Measurements from ENCODE around the gene CASTOR1.

CASTOR1 gene

GRCh38 chr22:30296833-30297232 lies 7.5 kb upstream of the CASTOR1 start:
- H3K4me3 Mint-ChIP-seq: peak overlapping the region in 1 of 2 donors; percentile 43
- no peaks in the 10 kb centered on the region for H3K27me3 Mint-ChIP-seq
- peak overlapping the region; percentile 84 to 85 for H3K27ac Mint-ChIP-seq
- DNase-seq: no peak
- no peaks in the 10 kb centered on the region for H3K9me3 Mint-ChIP-seq
- no peak for ATAC-seq
- peaks cover 83% of the 10 kb centered on the region for H3K4me1 Mint-ChIP-seq

GRCh38 chr22:30296324-30296723 lies 7.0 kb upstream of the CASTOR1 start:
- H3K4me1 Mint-ChIP-seq: peaks cover 83% of the 10 kb centered on the region
- no peaks in the 10 kb centered on the region for H3K27me3 Mint-ChIP-seq
- no peak overlapping the region for H3K4me3 Mint-ChIP-seq
- no peak for ATAC-seq
- H3K27ac Mint-ChIP-seq: peak overlapping the region; percentile 84 to 85
- no peak for DNase-seq
- no peaks in the 10 kb centered on the region for H3K9me3 Mint-ChIP-seq

- H3K4me3 Mint-ChIP-seq: no peak overlapping the region
These were observed 6.3 kb upstream of the CASTOR1 start for GRCh38 chr22:30295576-30295975.

GRCh38 chr22:30294830-30295229 lies 5.5 kb upstream of the CASTOR1 start:
- no peak for DNase-seq
- no peak overlapping the region for H3K27ac Mint-ChIP-seq
- peaks cover 83% of the 10 kb centered on the region for H3K4me1 Mint-ChIP-seq
- no peak for ATAC-seq
- H3K27me3 Mint-ChIP-seq: no peaks in the 10 kb centered on the region
- H3K9me3 Mint-ChIP-seq: no peaks in the 10 kb centered on the region
- H3K4me3 Mint-ChIP-seq: no peak overlapping the region

More at GRCh38 chr22:30295576-30295975, 6.3 kb upstream of the CASTOR1 start:
- Mint-ChIP-seq H3K27ac (no peak overlapping the region), H3K27me3 (no peaks in the 10 kb centered on the region), H3K9me3 (no peaks in the 10 kb centered on the region), H3K4me1 (peaks cover 83% of the 10 kb centered on the region)
- DNase-seq (no peak), ATAC-seq (no peak)

GRCh38 chr22:30294066-30294465 lies 4.8 kb upstream of the CASTOR1 start:
- peaks cover 79% of the 10 kb centered on the region for H3K4me1 Mint-ChIP-seq
- peak overlapping the region in 1 of 2 donors; percentile 22 for H3K27ac Mint-ChIP-seq
- no peak overlapping the region for H3K4me3 Mint-ChIP-seq
- ATAC-seq (no peak), DNase-seq (no peak)
- H3K27me3 Mint-ChIP-seq: no peaks in the 10 kb centered on the region
- H3K9me3 Mint-ChIP-seq: no peaks in the 10 kb centered on the region

GRCh38 chr22:30293026-30293425 lies 3.7 kb upstream of the CASTOR1 start:
- no peak for ATAC-seq
- DNase-seq: no peak
- Mint-ChIP-seq H3K9me3 (no peaks in the 10 kb centered on the region), H3K27me3 (no peaks in the 10 kb centered on the region), H3K27ac (no peak overlapping the region), H3K4me1 (peaks cover 78% of the 10 kb centered on the region), H3K4me3 (no peak overlapping the region)

- Mint-ChIP-seq H3K9me3 (no peaks in the 10 kb centered on the region), H3K4me3 (no peak overlapping the region), H3K27me3 (no peaks in the 10 kb centered on the region), H3K27ac (no peak overlapping the region), H3K4me1 (peaks cover 78% of the 10 kb centered on the region)
- DNase-seq (no peak), ATAC-seq (no peak)
These were observed 3.0 kb upstream of the CASTOR1 start for GRCh38 chr22:30292069-30292970.

GRCh38 chr22:30291058-30291892 lies 2.0 kb upstream of the CASTOR1 start:
- Mint-ChIP-seq H3K4me1 (peaks cover 78% of the 10 kb centered on the region), H3K9me3 (no peaks in the 10 kb centered on the region), H3K4me3 (no peak overlapping the region), H3K27ac (peak overlapping the region in 1 of 2 donors; percentile 65), H3K27me3 (no peaks in the 10 kb centered on the region)
- DNase-seq: no peak
- no peak for ATAC-seq

GRCh38 chr22:30290342-30291057 lies 1.2 kb upstream of the CASTOR1 start:
- no peak for DNase-seq
- H3K27me3 Mint-ChIP-seq: no peaks in the 10 kb centered on the region
- H3K9me3 Mint-ChIP-seq: no peaks in the 10 kb centered on the region
- no peak overlapping the region for H3K27ac Mint-ChIP-seq
- H3K4me3 Mint-ChIP-seq: peak overlapping the region; percentile 91 to 93
- ATAC-seq: no peak
- H3K4me1 Mint-ChIP-seq: peaks cover 72% of the 10 kb centered on the region

GRCh38 chr22:30289980-30290313 lies 642 bp upstream of the CASTOR1 start:
- H3K9me3 Mint-ChIP-seq: no peaks in the 10 kb centered on the region
- no peaks in the 10 kb centered on the region for H3K27me3 Mint-ChIP-seq
- ATAC-seq (peak; percentile 44), DNase-seq (no peak)
- H3K4me3 Mint-ChIP-seq: peak overlapping the region; percentile 91 to 93
- peak overlapping the region in 1 of 2 donors; percentile 89 for H3K27ac Mint-ChIP-seq
- peaks cover 69% of the 10 kb centered on the region for H3K4me1 Mint-ChIP-seq

GRCh38 chr22:30288419-30289140 lies 725 bp downstream of the CASTOR1 start:
- no peak for ATAC-seq
- Mint-ChIP-seq H3K4me3 (peak overlapping the region; percentile 91 to 93), H3K27me3 (no peaks in the 10 kb centered on the region), H3K4me1 (peaks cover 61% of the 10 kb centered on the region), H3K27ac (peak overlapping the region in 1 of 2 donors; percentile 87), H3K9me3 (no peaks in the 10 kb centered on the region)
- DNase-seq: no peak

- Mint-ChIP-seq H3K4me3 (peak overlapping the region; percentile 91 to 93), H3K4me1 (peaks cover 60% of the 10 kb centered on the region), H3K27ac (peak overlapping the region; percentile 52 to 87), H3K9me3 (no peaks in the 10 kb centered on the region), H3K27me3 (no peaks in the 10 kb centered on the region)
- ATAC-seq (peak; percentile 49), DNase-seq (peak; percentile 84 to 87)
These were observed 1.5 kb downstream of the CASTOR1 start for GRCh38 chr22:30287648-30288418.

- ATAC-seq: peak; percentile 51
- peak; percentile 87 to 88 for DNase-seq
- no peak overlapping the region for H3K4me3 Mint-ChIP-seq
- H3K9me3 Mint-ChIP-seq: no peaks in the 10 kb centered on the region
- peak overlapping the region in 1 of 2 donors; percentile 79 for H3K27ac Mint-ChIP-seq
- H3K4me1 Mint-ChIP-seq: peaks cover 63% of the 10 kb centered on the region
- H3K27me3 Mint-ChIP-seq: no peaks in the 10 kb centered on the region
These were observed 2.3 kb downstream of the CASTOR1 start for GRCh38 chr22:30286813-30287647.

All from stimulated activated naive CD8-positive, alpha-beta T cell treated with anti-CD3 and anti-CD28 coated beads, Interleukin-15, amount 100 ng/mL, for 72 hours (primary cell).